Hepatocyte (in vitro differentiated cells): ENCODE results near the gene TPM4.

Experiments used
- CTCF ChIP-seq: fragments of 200-600 bp; sonication (generic); IDR thresholded peaks from 2 replicates; pipeline ENCODE4 v1.5.1; 2016; ENCODE audit warnings: antibody characterized with exemption, mild to moderate bottlenecking; ENCODE audit not compliant: poor library complexity
- EZH2 ChIP-seq: fragments of 200-600 bp; sonication (generic); IDR thresholded peaks from 2 replicates; pipeline ENCODE4 v1.6.1; 2016; ENCODE audit warnings: antibody characterized with exemption, mild to moderate bottlenecking, borderline replicate concordance
- EZH2phosphoT487 ChIP-seq: fragments of 200-600 bp; sonication (generic); IDR thresholded peaks from one replicate; pipeline ENCODE4 v1.6.1; 2018; ENCODE audit warnings: antibody characterized with exemption, mild to moderate bottlenecking, low read depth, moderate library complexity; ENCODE audit not compliant: unreplicated experiment, severe bottlenecking

GRCh38 chr19:16127080-16127479 lies 50.8 kb downstream of the TPM4 start:
- no peak for TF ChIP-seq CTCF
- no peak for TF ChIP-seq EZH2
- no peak for TF ChIP-seq EZH2phosphoT487
